Adrenal gland (tissue), 5 donors: ENCODE data around the gene TSSC4.
"Not testable (repeated sequence)": the region's sequence is repeated elsewhere in the genome, so short reads cannot be mapped to it uniquely, and the experiment has no call there.

Experiments used
- CTCF ChIP-seq, 6 experiments: fragments of 450-650 bp in 4 of 6; fragments of 200-600 bp in 2 of 6; sonication (generic) in 1 of 6; IDR thresholded peaks; 1 replicate in 5 of 6; 2 replicates in 1 of 6; pipeline versions ENCODE4 v1.5.1 to v1.8.0; 2016 to 2021; ENCODE audit warnings: antibody characterized with exemption in 6 of 6, mild to moderate bottlenecking in 2 of 6, moderate library complexity in 1 of 6
- POLR2A ChIP-seq, 2 donors: fragments of 450-650 bp; IDR thresholded peaks; one replicate each; pipeline ENCODE4 v1.6.1; 2017; ENCODE audit warnings: antibody characterized with exemption in 2 of 2, mild to moderate bottlenecking in 2 of 2, moderate library complexity in 1 of 2
- donor health status: DM: no; HTN: no; CAD: no.

GRCh38 chr11:2364386-2364785, 36.2 kb upstream of the TSSC4 start:
- not testable (repeated sequence) for TF ChIP-seq CTCF, POLR2A (IDR thresholded peaks at IDR 0.05)
